HepG2 (cell line): ENCODE data around the gene SMOC1. TPM values are rescaled to one million over a fixed set of nuclear protein-coding genes. Genes with fewer than 3 reads are reported as not detected.

ENCODE experiments used
- ARID5B ChIP-seq: IDR thresholded peaks from 2 replicates; pipeline ENCODE4 v1.4.0; 2020; ENCODE audit warnings: mild to moderate bottlenecking, missing genetic modification reagents
- CEBPG ChIP-seq: IDR thresholded peaks from 2 replicates; pipeline ENCODE4 v1.6.1; 2016
- CTCF ChIP-seq: sonication (generic); formaldehyde crosslinking; IDR thresholded peaks from 2 replicates; pipeline ENCODE4 v1.5.0; 2020; ENCODE audit warnings: mild to moderate bottlenecking, missing genetic modification reagents, moderate library complexity
- EP300 ChIP-seq, 3 experiments: sonication (generic) in 1 of 3; formaldehyde crosslinking in 1 of 3; IDR thresholded peaks; 2 replicates each; pipeline versions ENCODE4 v1.5.1 to v1.6.1; 2011 to 2020; ENCODE audit warnings: low read depth in 2 of 3, low read length in 2 of 3, borderline replicate concordance in 1 of 3, improper control_type of control experiment in 1 of 3, mild to moderate bottlenecking in 1 of 3, missing genetic modification reagents in 1 of 3, moderate library complexity in 1 of 3
- ERF ChIP-seq: IDR thresholded peaks from 2 replicates; pipeline ENCODE4 v1.6.1; 2018; ENCODE audit warnings: missing biosample characterization, missing genetic modification reagents
- FOXK1 ChIP-seq: sonication (generic); formaldehyde crosslinking; IDR thresholded peaks from 2 replicates; pipeline ENCODE4 v1.4.0; 2020; ENCODE audit warnings: low read depth, missing genetic modification reagents, borderline replicate concordance
- MXD4 ChIP-seq: IDR thresholded peaks from 2 replicates; pipeline ENCODE4 v1.6.1; 2016; ENCODE audit warnings: mild to moderate bottlenecking, missing biosample characterization, missing genetic modification reagents
- NCOA2 ChIP-seq: sonication (generic); formaldehyde crosslinking; IDR thresholded peaks from 2 replicates; pipeline ENCODE4 v1.8.0; 2022; ENCODE audit warnings: inconsistent platforms
- NCOA5 ChIP-seq: sonication (generic); formaldehyde crosslinking; IDR thresholded peaks from 2 replicates; pipeline ENCODE4 v1.4.0; 2020; ENCODE audit warnings: missing genetic modification reagents
- NCOR1 ChIP-seq: fragments of 200-600 bp; sonication (generic); IDR thresholded peaks from 2 replicates; pipeline ENCODE4 v1.7.0; 2017; ENCODE audit warnings: antibody characterized with exemption, low read length, borderline replicate concordance
- PHF8 ChIP-seq: sonication (generic); formaldehyde crosslinking; IDR thresholded peaks from 2 replicates; pipeline ENCODE4 v1.5.0; 2020; ENCODE audit warnings: missing genetic modification reagents
- SP1 ChIP-seq, 2 experiments: fragments of 450-650 bp in 1 of 2; sonication (generic) in 1 of 2; formaldehyde crosslinking in 1 of 2; IDR thresholded peaks; 2 replicates each; pipeline versions ENCODE4 v1.4.0 to v1.6.1; 2016 to 2020; ENCODE audit warnings: missing genetic modification reagents in 1 of 2
- SRSF9 ChIP-seq: fragments of 200-400 bp; formaldehyde crosslinking; IDR thresholded peaks from 2 replicates; pipeline ENCODE4 v1.6.1; 2018; ENCODE audit warnings: borderline replicate concordance, mild to moderate bottlenecking, low read depth, low read length; ENCODE audit not compliant: insufficient read depth, poor library complexity, severe bottlenecking
- THAP11 ChIP-seq: IDR thresholded peaks from 2 replicates; pipeline ENCODE4 v1.6.1; 2016; ENCODE audit warnings: missing biosample characterization, missing genetic modification reagents
- TMF1 ChIP-seq: sonication (generic); formaldehyde crosslinking; IDR thresholded peaks from 2 replicates; pipeline ENCODE4 v1.8.1; 2022; ENCODE audit warnings: low read depth, missing genetic modification reagents
- TOPORS ChIP-seq: sonication (generic); formaldehyde crosslinking; IDR thresholded peaks from 2 replicates; pipeline ENCODE4 v1.8.0; 2023; ENCODE audit warnings: mild to moderate bottlenecking, missing genetic modification reagents
- TRIM24 ChIP-seq: sonication (generic); formaldehyde crosslinking; IDR thresholded peaks from 2 replicates; pipeline ENCODE4 v1.8.0; 2022; ENCODE audit warnings: mild to moderate bottlenecking, missing genetic modification reagents
- ZBTB25 ChIP-seq: IDR thresholded peaks from 2 replicates; pipeline ENCODE4 v1.6.1; 2018; ENCODE audit warnings: missing genetic modification reagents
- ZIK1 ChIP-seq: sonication (generic); formaldehyde crosslinking; IDR thresholded peaks from 2 replicates; pipeline ENCODE4 v1.5.0; 2020; ENCODE audit warnings: mild to moderate bottlenecking, low read depth, missing genetic modification reagents, borderline replicate concordance
- ZNF577 ChIP-seq: sonication (generic); formaldehyde crosslinking; IDR thresholded peaks from 2 replicates; pipeline ENCODE4 v1.4.0; 2020; ENCODE audit warnings: mild to moderate bottlenecking, low read depth, missing genetic modification reagents, borderline replicate concordance
- ZNF660 ChIP-seq: sonication (generic); formaldehyde crosslinking; IDR thresholded peaks from 2 replicates; pipeline ENCODE4 v1.5.1; 2020; ENCODE audit warnings: mild to moderate bottlenecking, low read depth, missing genetic modification reagents, borderline replicate concordance
- polyA plus RNA-seq, 8 experiments: library from polyadenylated mRNA; depleted of rRNA in 3 of 8; stranded (reverse) in 7 of 8; unstranded in 1 of 8; fragments of >200 nt; fragmentation: Illumina TruSeq in 4 of 8; extraction: Trizol in 4 of 8; gene quantifications; 2 replicates each; pipeline versions ENCODE4 v1.2.1 to v1.2.3, GENCODE V29; 2011 to 2016; ENCODE audit warnings: low read depth in 4 of 8, missing spikeins in 1 of 8, mixed read lengths in 1 of 8; ENCODE audit not compliant: insufficient read depth in 1 of 8
- total RNA-seq, 5 experiments: library from RNA; depleted of rRNA; stranded (reverse); fragments of >200 nt; fragmentation: Illumina TruSeq; extraction: Trizol; gene quantifications; 2 replicates each; pipeline ENCODE4 v1.2.3, GENCODE V29; 2016; ENCODE audit warnings: low read depth in 1 of 5
- TF ChIP-seq, protein P1 (sequence below): sonication (generic); formaldehyde crosslinking; IDR thresholded peaks from 2 replicates; pipeline ENCODE4 v1.5.0; 2020; ENCODE audit warnings: missing genetic modification reagents

SMOC1 gene
- total and polyA plus RNA-seq, 2 of the 13 experiments (the other 11 are each of a cell fraction or from before 2014, with no cell fraction given) = 17.8 to 35.6 TPM

- TF ChIP-seq ZBTB25 (CRISPR knock-in tag) = peak; percentile 52; the same call in 1 of the 2 replicates
- TF ChIP-seq TOPORS (CRISPR knock-in tag) = no peak
- no peak for TF ChIP-seq SRSF9
- TF ChIP-seq TRIM24 = no peak
- TF ChIP-seq FOXK1 = peak; percentile 21; the same call in 1 of the 2 replicates
- TF ChIP-seq ZNF577 (CRISPR knock-in tag) = no peak
- peak; percentile 11; the same call in 1 of the 2 replicates for TF ChIP-seq ARID5B (CRISPR knock-in tag)
- no peak for TF ChIP-seq NCOA5
- TF ChIP-seq NCOA2 (CRISPR knock-in tag) = 0 out of 2 replicates have a peak, but pooled peaks have one; percentile 16
- TF ChIP-seq ZNF660 = no peak
- no peak for TF ChIP-seq TMF1 (CRISPR knock-in tag)
- TF ChIP-seq, protein P1, sequence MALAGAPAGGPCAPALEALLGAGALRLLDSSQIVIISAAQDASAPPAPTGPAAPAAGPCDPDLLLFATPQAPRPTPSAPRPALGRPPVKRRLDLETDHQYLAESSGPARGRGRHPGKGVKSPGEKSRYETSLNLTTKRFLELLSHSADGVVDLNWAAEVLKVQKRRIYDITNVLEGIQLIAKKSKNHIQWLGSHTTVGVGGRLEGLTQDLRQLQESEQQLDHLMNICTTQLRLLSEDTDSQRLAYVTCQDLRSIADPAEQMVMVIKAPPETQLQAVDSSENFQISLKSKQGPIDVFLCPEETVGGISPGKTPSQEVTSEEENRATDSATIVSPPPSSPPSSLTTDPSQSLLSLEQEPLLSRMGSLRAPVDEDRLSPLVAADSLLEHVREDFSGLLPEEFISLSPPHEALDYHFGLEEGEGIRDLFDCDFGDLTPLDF = no peak
- no peak for TF ChIP-seq EP300 (IDR thresholded peaks at IDR 0.05; ENCODE audit: low read depth in 2 of 2, low read length in 2 of 2)
- 0 out of 2 replicates have a peak, but pooled peaks have one; percentile 14 for TF ChIP-seq EP300 (CRISPR knock-in tag; IDR thresholded peaks at IDR 0.05; ENCODE audit: borderline replicate concordance)
- TF ChIP-seq SP1 (IDR thresholded peaks at IDR 0.05) = no peak
- TF ChIP-seq SP1 (CRISPR knock-in tag; IDR thresholded peaks at IDR 0.05) = no peak
- TF ChIP-seq THAP11 (CRISPR knock-in tag) = no peak
- TF ChIP-seq ERF (CRISPR knock-in tag) = 0 out of 2 replicates have a peak, but pooled peaks have one; percentile 51
- no peak for TF ChIP-seq MXD4 (CRISPR knock-in tag)
- TF ChIP-seq NCOR1 = no peak
- TF ChIP-seq ZIK1 = no peak
- TF ChIP-seq PHF8 (CRISPR knock-in tag) = 0 out of 2 replicates have a peak, but pooled peaks have one; percentile 21
- no peak for TF ChIP-seq CEBPG (CRISPR knock-in tag)
- TF ChIP-seq CTCF (CRISPR knock-in tag) = peak; percentile 83
Measured at GRCh38 chr14:70013271-70013873, 134.2 kb downstream of the SMOC1 start (continued).
